Pons (tissue), 1 donor: ENCODE data around the gene SOX18.

Source experiments
- DNase-seq: peaks from one replicate; pipeline ENCODE4 v3.0.0-alpha.2; 2016; ENCODE audit warnings: low spot score

The SOX18 gene

DNA sequence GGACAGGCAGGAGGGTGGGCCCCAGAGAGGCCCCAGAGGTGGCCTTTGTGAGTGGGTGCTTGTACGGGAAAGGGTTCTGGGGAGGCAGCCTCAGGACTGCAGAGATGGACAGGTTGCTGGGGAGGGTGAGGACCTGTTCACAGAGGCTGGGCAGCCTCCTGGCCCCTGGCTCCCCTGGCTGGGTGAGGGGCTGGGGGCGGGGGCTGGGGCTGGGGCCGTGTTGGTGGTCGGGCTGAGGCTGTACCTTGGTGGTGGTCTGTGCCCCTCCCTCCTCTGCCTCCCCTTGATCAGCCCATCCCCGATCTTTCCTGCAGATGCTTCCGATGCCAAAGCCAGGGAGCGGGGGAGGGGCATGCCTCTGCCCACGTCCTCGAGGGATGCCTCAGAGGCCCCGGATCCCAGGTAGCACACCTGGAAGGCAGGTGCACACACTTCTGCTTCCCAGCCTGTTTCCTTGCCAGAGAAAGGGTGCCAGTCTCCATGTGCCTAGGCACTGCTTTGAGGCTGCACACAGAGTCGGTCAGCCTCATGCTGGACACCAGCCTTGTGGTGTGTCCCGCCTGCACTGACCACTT lies 18.4 kb upstream of the SOX18 start:
- no peak for DNase-seq

DNA sequence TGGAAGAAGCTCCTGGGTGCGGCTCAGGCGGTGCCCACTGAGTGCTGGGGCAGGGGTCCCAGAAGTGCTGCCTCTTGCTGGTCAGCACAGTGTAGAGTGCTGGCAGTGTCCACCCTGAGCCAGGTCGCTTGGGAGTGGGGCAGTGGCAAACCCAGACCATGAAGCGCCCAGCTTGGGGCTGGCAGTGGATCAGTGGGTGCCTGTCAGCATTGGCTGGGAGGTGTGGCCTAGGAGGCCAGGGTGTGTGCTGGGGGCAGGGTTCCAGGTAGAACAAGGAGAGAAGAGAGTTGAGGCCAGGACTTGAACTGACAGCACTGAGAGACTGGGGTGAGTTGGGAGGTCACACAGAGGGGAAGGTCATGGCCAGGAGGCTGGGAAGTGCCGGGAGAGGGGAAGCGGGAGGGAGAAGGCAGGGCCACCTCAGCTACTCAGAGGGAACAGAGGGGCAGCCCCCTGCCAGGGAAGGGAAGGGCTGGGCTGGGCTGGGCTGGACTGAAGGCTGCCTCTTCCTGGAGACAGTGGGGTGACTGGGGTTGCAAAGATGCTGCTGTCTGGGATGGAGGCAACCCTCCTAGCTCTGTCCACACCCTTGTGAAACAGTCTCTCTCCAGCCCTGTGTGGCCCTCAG lies 17.7 kb upstream of the SOX18 start:
- DNase-seq, result no peak

DNA sequence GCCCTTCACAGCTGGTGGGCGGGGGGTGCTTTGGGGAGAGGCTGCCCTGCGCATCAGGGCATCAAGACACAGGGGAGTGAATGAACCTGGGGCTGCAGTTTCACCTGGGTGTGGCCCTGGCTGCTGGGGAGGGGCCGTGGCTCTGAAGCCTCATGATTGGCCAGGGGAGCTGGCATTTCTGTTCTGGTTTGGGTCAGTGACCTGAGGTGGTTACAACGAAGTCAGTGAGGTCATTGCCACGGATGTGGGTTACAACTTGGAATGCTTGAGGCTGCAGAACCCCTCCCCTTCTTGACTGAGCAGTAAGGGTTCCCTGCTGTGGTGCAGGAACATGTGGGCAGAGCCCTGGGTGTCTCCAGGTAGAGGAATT lies 16.5 kb upstream of the SOX18 start:
- DNase-seq, result no peak

DNA sequence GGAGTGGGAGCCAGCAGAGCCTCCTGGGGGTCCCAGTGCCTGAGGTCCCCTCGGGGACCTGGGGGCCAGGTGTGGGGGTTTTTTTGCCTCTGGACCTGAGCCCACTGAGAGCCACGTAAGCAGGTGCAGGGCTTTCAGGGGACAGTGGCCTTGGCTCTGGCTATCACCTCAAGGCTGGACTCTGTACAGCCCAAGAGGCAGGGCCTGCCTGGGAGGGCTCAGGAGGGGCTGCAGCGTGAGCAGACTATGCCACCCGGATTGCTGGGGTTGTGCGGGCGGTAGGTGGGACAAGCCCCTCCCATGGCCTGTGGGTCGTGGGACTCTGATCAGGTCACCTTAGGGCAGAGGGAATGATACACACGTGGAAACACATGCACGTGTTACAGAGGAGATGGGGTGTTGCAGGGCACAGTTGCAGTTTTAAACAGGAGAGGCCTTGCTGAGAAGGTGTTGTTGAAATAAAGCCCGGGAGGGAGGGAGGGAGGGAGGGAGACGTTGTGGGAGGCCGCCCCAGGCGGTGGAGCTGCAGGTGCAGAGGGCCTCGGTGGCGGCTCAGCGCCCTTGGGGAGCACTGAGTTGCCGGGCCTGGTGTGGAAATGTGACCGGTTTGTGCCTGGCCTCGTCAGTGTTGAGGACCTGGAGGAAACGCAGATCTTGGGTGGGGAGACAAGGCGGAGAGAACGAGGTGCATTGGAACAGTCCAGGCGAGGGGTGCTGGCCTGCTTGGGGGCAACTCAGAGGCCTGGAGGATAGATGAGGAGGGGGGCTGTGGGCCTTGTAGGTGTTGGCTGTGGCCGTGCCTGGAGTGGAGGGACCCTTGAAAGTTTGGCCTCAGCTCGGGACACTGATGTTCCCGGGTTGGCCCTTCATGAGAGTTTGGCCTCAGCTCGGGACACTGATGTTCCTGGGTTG lies 15.9 kb upstream of the SOX18 start:
- DNase-seq, result no peak

DNA sequence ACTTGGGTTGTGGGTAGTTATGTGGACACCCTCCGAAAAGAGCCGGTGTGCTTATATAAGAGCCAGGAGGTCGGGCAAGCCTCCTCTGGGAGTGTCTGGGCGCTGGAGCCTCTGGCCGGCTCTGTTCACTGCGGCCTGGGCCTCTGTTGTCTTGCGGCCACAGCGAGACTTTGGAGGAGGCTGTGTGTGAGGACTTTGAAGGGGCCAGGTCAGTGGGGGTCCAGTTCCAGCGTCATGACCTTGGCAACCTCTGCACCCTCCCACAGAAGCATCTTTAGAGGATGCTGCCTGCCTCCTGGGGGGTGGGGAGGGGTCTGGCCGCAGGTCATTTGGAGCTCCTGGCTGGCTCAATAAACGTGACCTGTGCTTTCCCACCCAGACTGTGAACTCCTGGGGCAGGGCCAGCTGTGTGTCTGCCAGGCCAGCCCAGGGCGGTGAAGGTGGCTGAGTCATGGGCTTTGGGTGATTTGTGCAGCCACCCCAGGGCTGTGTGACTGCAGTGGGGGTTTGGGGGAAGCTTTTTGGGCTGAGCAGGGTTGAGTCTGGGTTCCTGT lies 14.8 kb upstream of the SOX18 start:
- DNase-seq, result no peak

DNA sequence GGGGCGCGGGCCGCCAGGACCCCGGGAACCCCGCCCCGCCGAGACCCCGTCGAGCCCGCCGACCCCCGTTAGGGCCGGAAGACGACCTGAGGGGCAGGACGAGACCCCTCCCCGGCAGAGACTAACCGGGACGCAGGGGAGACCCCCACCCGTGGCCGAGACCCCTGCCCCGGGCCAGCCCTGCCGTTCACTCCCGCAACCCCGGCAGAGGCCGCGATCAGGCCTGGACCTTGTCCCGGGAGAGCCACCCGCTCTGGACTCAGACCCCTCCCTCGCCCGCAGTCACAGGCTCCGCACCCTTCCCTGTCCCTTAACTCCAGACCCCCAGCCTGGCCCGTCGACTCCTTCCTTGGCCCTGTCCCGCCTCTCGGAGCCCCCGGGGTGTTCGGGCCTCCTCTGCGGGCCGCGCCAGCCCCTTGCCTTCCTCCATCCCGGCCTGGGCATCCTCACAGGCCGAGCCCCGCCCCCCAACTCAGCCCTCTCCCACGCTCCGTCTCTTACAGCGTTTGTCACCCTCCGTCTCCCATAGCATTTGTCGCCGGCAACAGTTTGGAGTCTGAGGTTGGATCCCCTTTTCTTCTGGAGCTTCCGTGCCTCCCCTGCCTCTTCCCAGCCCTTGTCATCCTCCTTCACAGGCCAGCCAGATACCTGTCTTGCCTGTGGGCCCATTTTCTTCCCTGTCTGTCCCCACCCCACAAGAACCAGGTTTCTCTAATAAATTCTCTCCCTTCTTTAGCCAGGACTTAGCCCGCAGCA lies 14.1 kb upstream of the SOX18 start:
- no peak for DNase-seq

DNA sequence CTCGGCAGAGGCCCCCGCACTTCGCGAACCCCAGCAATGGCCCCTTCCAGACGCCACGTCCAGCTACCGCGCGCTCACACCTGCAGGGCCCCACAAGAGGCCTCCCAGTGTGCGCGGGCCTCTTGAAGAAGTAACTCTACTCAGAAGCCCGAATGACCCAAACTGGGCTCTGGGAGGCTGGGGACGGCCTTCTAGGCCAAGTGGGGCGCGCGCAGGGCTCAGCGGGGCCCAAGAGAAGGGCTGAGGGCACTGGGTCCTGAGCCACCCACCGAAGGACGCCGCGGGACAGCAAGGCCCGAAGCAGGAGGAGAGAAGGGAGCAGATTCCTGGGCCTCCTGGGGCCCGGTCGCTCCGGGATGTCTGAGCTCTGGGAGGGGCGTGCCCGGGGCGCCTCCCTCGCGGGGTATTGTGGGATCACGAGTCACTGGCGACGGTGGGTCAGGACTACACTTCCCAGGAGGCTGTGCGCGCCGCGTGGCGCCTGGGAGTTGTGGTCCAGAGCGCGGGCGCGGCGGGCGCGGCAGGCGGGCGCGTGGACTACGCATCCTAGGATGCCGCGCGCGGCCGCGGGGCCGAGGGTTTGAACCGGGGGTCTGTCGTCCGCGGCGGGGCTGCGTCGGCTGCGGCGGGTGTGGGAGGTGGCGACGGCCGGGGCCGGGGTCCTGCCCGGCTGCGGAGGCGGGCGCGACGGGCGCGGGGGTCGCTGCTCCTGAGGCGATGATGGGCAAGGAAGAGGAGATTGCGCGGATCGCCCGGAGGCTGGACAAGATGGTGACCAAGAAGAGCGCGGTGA lies 13.4 kb upstream of the SOX18 start, which contains the start of gene TCEA2:
TCEA2 (plus strand) TSS at position 603 of the 793 bp plus-strand sequence; CDS start at position 718, 115 bp downstream.
- DNase-seq, result peak; percentile 94

DNA sequence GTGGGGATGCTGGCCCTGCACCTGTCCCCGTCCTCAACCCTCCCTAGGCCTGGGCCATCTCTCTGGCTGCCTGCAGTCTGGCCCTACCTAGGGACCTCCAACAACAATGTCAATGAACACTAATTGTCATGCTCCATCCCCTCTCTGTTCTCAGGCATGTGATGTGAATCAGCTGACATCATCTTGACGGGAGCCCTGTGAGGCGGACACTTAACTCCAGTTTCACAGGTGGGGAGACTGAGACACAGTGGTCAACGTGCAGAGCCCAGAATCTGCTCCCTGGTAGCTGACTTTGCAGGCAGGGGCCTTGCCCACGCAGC lies 12.8 kb upstream of the SOX18 start:
- DNase-seq, result peak; percentile 51

DNA sequence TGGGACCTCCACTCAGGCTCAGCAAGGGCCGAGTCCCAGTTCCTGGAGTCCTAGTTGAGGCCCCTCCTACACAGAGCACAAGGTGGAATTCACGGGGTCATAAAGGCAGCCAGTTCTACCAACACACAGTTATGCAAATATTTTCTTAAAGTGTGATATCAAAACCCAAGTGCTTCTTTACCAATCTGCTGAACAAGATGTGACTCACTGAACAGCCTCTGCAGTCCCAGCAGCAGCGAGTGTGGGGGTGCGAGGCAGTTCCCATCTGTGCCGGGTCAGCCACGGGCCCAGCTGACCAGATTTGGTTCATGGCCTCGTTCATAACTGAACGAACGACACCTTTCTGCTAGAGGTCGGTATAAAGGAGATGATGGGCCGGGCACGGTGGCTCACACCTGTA lies 9.1 kb upstream of the SOX18 start:
- no peak for DNase-seq

DNA sequence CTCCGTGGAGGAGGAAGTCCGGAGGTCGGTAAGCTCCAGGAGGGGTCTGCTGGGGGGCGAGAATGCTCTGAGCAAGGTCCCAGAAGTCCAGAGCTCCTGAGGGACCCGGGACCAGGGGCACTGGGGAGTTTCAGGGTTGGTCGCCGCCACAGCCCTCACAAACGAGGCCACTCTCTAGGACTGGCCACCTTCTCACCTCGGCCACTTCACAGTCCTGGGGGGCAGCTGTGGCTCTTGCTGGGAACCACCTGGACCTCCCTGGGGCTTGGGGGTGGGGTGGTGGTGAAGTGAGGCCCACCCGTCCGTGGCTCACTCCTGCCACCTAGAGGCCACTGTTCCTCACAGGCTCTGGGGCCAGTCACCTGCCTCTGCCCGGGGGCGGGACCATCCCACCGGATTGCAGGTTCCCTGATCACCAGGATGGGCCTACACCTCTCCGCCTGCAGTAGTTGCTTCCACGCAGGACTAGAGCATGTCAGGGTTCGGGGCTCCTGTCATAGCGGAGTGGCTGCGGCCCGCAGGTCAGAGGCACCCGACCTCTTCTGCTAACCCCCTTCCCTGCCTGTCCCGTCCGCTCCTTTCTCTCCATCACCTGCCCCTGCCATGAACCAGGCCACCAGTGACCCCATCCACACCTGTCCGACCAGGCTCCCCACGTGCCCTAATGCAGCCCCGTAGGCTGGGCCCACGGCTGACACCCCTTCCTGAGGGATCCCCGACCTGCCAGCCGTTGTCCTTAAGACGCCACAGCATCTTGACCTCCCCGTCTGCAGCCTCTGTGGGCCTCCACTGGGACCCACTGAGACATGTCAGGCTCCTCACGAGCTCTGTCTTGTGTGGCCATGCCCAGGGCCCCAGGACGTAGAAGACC lies 8.4 kb upstream of the SOX18 start:
- no peak for DNase-seq

DNA sequence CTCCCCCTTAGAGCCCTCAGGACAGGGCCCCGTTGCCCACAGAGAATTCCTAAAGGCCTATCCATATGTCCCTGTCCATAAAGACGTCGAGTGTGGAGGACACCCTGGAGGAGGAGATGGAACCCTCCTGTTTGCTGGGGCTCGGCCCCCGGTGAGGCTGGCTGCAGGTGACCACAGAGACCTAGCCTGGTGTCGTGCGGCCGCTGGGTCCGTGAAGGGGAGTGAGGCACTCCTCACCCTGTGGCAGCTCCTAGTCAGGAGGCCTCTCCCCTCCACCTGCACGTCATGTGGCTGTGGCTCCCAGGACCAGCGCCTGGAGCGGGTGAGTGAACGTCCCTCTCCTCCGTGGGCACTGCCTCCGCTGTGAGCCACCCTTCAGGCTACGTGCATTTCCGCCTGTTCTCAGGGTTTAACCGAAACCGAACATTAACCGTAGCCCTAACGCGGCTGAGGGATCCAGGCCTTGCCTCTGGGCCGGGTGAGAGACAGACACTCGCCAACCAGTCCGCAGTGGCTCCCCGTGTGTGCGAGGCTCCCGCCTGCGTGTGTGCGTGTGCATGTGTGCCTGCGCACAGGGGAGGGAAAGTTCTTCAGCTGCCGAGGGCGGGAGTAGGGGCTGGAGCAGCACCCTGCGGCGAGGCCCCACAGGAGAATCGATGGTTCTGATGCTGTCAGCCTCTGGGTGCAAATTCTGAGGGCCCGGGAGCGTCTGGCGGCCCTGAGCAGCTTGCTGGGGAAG lies 7.6 kb upstream of the SOX18 start:
- no peak for DNase-seq

DNA sequence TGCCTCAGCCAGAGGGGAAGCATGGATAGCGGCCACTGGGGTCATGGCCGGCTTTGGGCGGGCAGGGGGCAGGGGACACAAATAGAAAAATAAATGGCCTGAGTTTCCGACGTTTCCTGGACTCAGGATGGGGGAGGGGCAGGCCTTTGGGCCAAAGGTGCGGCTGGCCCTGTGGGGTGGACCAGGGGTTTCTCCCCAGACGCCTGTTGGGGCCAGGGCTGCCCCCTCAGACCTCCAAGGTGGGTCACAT lies 7.1 kb upstream of the SOX18 start:
- no peak for DNase-seq

DNA sequence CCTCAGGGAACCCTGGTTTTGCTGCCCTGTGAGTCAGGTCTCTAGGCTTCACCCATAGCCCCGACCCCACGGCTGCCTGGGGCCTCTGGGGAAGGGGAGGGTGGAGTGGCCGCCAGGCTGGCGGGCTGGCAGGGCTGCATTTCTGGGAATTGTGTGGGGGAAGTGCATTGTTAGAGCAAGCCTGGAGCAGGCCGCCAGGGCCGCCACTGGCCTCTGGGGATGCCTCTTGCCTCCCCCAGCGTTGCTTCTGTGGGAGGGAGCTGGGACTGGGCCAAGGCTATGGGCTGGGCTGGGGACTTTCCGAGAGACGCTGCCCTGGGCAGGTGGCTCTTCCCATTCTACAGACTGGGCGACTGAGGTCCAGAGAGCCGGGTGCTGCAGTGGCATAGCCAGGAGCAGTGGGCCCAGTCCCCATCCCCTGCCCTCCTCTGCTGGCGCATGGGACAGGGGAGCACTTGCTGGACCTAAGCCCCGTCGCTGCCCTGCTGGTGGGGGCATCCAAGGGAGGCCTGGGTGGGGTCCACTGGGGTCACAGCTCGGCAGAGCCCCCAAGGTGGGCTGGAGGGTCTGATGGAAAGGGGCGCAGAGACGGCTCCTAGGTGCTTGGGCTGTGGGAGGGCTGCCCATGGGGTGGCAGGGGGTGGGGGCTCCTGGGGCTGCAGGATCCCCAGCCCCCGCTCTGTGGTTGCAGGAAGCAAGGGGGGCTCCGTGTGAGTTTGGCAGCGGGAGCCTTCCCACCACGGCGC lies 6.6 kb upstream of the SOX18 start:
- DNase-seq, result no peak

DNA sequence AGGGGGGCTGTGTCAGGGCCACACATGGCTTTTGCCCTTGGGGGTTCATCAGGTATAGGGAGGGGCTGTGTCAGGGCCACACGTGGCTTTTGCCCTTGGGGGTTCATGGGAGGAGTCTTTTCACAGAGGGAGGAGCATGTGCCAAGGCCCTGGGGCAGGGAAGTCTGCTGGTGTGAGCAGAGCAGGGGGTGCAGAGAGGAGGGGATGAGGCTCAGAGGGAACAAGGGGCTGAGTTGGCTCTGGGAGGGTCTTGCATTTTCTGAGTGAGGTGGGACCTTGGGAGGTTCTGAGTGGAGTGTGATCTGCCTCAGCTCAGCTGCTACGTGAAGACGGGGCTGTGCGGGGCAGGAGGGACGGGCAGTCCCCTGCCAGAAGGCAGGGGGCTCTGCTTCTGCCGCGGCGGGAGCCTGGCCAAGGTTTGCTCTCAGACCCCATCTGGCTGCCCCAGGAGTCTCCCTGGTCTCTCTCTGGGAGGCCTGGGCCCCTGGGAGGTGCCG lies 6.0 kb upstream of the SOX18 start:
- no peak for DNase-seq

DNA sequence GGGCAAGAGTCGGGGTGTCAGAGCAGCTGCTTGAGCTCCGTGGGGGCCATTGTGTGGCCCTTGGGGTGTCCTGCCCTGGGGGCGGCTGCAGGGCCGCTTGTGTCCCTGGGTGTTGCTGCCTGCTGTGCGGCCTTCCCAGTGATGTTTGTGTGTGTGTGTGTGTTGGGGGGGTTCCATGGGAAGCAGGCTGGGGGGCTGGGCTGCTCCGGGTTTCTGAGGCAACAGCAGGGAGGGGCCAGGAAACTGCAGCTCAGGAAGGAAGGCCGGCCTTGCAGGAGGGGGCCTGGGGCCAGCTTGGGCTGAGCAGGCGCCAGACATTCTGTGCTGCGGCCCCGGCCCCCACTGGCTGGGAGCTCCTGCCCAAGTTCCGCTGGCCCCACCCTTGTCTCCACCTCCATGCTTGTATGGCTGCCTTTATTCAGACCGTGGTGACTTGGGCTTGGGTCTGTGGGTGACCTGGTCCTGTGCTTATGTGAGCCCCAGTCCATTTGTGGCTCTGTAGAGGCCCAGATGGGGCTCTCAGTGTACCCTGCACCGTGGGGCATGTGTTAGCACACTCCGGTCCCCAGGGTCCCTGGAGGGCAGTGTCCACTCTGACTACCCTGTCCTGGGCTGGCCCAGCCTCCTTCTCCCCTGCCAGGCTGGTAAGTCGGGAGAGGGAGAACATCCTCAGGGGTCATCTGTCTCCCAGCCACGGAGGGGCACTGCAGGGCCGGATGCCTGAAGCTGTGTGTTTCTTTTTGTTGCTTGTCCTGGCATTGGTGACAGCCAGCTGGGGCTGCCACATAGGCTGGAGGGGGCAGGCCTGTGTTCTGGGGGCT lies 4.6 kb upstream of the SOX18 start:
- no peak for DNase-seq

DNA sequence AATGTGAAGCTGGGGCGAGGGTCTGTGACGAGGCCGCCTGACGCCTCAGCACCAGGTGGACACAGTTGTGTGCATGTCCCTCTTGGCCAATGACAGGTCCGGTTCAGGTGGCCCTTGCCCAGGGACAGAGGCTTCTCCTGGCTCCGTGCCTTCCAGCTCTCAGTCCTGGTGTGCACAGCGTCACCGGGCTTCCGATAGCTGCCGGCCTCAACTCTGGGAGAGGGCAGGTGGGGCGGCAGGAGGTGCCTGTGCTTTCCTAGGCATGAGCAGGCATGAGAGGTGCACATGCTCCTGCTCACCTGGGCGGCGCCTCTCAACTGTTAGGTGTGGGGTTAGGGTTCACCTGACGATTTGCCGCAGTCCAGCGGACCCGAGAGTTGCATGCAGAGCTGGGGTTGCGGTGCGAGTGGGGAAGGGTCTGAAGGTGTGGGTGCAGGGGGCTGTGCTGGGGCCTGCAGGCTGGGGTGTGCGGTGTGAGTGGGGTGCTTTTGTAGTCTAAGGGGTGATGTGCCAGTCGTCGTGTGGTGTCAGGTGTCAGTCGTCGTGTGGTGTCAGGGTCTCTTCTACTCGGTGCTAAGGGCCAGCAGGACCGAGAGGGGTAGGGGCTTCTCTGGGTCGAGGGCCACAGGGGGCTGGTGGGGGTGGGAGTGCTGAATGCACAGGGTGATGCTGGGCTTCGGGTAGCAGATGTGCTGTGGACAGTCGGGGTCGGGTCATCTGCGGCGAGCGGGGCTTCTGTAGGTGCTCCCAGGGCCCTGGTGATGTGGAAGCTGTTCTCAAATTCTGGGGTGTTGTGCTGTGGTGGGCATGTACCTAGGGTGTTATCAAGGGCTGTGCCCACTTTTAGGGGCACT lies 3.8 kb upstream of the SOX18 start:
- DNase-seq, result no peak

DNA sequence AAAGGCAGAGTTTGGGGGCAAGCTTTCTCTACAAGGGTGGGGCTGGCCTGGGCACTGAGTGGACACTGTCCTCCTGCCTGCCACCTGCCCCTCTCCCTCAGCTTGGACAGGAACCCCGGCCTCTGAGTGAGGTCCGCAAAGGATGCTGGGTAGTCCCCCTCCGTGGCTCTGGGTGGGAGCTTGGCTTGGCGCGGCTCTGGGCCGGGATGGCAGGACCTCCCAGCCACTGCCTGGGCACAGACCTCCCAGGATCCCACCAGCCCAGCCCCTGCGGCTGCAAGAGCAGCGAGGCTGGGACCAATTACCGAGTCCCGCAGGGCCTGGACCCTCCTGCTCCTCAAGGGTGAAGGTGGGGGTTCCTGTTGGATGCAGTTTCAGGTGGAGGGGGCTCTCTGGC lies 2.9 kb upstream of the SOX18 start:
- no peak for DNase-seq
